Transverse colon (tissue), 4 donors: ENCODE results near the gene TEKT2. TPM values are rescaled to one million over a fixed set of nuclear protein-coding genes. Genes with fewer than 3 reads are reported as not detected.

ENCODE experiments used
- DNase-seq: peaks from one replicate; pipeline ENCODE4 v3.0.0-alpha.2; 2019
- H3K27ac ChIP-seq, 4 donors: fragments of 200-600 bp; sonication (generic); 2 replicates each; pipeline ENCODE4 v1.5.1; 2016 to 2018; ENCODE audit warnings: inconsistent platforms in 4 of 4
- H3K27me3 ChIP-seq: fragments of 200-600 bp; sonication (generic); 2 replicates; pipeline ENCODE4 v1.5.1; 2017; ENCODE audit warnings: inconsistent platforms
- H3K36me3 ChIP-seq, 4 donors: fragments of 200-600 bp; sonication (generic); 2 replicates each; pipeline ENCODE4 v1.5.1; 2017 to 2019; ENCODE audit warnings: inconsistent platforms in 4 of 4
- H3K4me1 ChIP-seq, 4 donors: fragments of 200-600 bp; sonication (generic); 2 replicates each; pipeline ENCODE4 v1.5.1; 2017 to 2020; ENCODE audit warnings: inconsistent platforms in 4 of 4
- H3K4me3 ChIP-seq, 4 donors: fragments of 200-600 bp; sonication (generic); 1 replicate in 1 of 4; 2 replicates in 3 of 4; pipeline versions ENCODE4 v1.5.1 to v1.6.1; 2017 to 2019; ENCODE audit warnings: inconsistent platforms in 4 of 4
- H3K9me3 ChIP-seq, 2 donors: fragments of 200-600 bp; sonication (generic); 2 replicates each; pipeline ENCODE4 v1.5.1; 2017 to 2019; ENCODE audit warnings: inconsistent platforms in 2 of 2
- CTCF ChIP-seq, 5 experiments: fragments of 200-600 bp in 3 of 5; fragments of 450-650 bp in 2 of 5; sonication (generic) in 3 of 5; IDR thresholded peaks; 1 replicate in 2 of 5; 2 replicates in 3 of 5; pipeline ENCODE4 v1.5.1; 2016 to 2017; ENCODE audit warnings: antibody characterized with exemption in 5 of 5, inconsistent platforms in 3 of 5, mild to moderate bottlenecking in 2 of 5, moderate library complexity in 1 of 5
- EP300 ChIP-seq: sonication (generic); formaldehyde crosslinking; IDR thresholded peaks from one replicate; pipeline ENCODE4 v1.6.1; 2017; ENCODE audit warnings: antibody characterized with exemption, low read depth
- POLR2A ChIP-seq: fragments of 450-650 bp; IDR thresholded peaks from one replicate; pipeline ENCODE4 v1.6.1; 2016; ENCODE audit warnings: antibody characterized with exemption, mild to moderate bottlenecking, moderate library complexity
- POLR2AphosphoS5 ChIP-seq, 3 donors: sonication (generic); formaldehyde crosslinking; IDR thresholded peaks; one replicate each; pipeline ENCODE4 v1.6.1; 2016; ENCODE audit warnings: antibody characterized with exemption in 3 of 3
- WGBS, 2 donors: methylation state at CpG; one replicate each; pipeline ENCODE4 v1.1.5; 2018; ENCODE audit warnings: low coverage in 1 of 2; 5-methylcytosine and 5-hydroxymethylcytosine counted together
- in situ Hi-C, 4 donors: fragments of 200-750 bp; cut with MboI; loops; one replicate each; pipeline versions ENCODE4 v1.15.0 to v1.15.1; 2017; ENCODE audit warnings: low sequenced_read_pairs in 3 of 4, low pct_ligation_motif_present in 1 of 4, low pct_unique_long_range_greater_than_20kb in 1 of 4
- intact Hi-C: fragments of 100-400 bp; cut with DNase I; formaldehyde crosslinking; loops from one replicate; pipeline ENCODE4 v1.15.1; 2023; ENCODE audit warnings: low total_unique reads
- total RNA-seq, 4 donors: library from RNA; depleted of rRNA; stranded (reverse); fragments of >200 nt; gene quantifications; one replicate each; pipeline ENCODE4 v1.1.0, GENCODE V29; 2016

The TEKT2 gene
- total RNA-seq, 4 donors from 2014 or later, result not detected

GRCh38 chr1:36124404-36125128 is 40.7 kb downstream of the TEKT2 start:
- no peak for DNase-seq
- in situ Hi-C loops (loop anchor here in 2 of 4 donors (25.0 kb wide), 2 partner anchors 163 to 288 kb away; no protein-coding TSS in a partner anchor), intact Hi-C loops (no loop called here)
- Histone ChIP-seq H3K27ac (peak overlapping the region in 1 of 4 donors; percentile 9), H3K27me3 (peaks cover 20% of the 10 kb centered on the region), H3K36me3 (no peaks in the 10 kb centered on the region), H3K9me3 (no peaks in the 10 kb centered on the region), H3K4me1 (peaks cover 0 to 9% (median 7%) of the 10 kb centered on the region in 4 donors), H3K4me3 (peak overlapping the region in 3 of 4 donors; percentile 18 to 38 (median 36))
- WGBS, 2 donors, result 47% methylated on average over 16 of the region's 42 CpGs; no CpG with 5 or more reads in 1 of the 2 donors
- TF ChIP-seq POLR2A, result no peak
- TF ChIP-seq CTCF (IDR thresholded peaks at IDR 0.05), result no peak
- TF ChIP-seq EP300, result no peak
- no peak for TF ChIP-seq POLR2AphosphoS5 (IDR thresholded peaks at IDR 0.05)

DNA sequence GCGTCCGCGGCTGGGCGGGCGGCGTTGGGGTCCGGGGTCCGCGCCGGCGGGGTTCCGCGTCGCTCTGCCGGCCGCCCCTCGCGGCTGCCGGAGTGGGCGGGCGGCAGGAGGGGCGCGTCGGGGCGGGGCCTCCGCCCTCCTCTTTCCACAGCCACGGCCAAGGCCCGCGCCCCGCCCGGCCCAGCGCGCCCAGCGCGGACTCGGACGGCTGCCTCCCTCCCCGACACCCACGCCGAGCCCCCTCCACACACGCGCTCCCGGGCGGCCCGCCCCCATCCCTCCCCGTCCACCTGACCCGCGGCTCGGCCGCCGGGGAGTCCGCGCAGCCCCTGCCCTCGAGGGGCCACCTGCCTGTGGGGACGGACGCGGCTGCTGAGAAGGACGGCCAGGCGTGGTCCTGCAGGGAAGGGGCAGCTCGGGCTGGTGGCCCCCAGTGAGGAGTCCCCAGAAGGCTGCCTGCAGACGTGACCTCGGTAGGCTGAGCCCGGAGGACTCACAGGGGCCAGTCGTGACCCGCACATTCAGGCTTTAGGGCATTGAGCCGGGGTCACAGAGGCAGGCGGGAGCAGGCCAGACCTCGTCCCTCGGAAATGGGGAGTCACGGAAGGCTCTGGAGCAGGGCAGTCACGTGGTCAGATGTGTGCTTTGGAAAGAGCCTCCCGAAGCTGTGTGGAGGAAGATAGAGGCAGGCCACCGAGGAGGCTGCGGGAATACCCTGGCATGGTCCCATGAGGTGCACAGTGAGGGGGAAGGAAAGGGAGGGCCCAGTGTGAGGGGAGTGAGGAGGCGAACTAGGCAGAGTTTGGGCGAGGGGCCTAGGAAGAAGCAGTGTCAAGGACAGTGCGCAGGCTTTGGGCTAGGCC is 41.5 kb downstream of the TEKT2 start, which contains the start of gene COL8A2:
TSS of gene COL8A2 (minus strand) at position 94 of the 863 bp plus-strand sequence. CDS start 24,980 bp downstream, outside the sequence.
- H3K36me3 ChIP-seq, result no peaks in the 10 kb centered on the region
- no peak for TF ChIP-seq POLR2A
- TF ChIP-seq CTCF (IDR thresholded peaks at IDR 0.05), result no peak
- TF ChIP-seq POLR2AphosphoS5 (IDR thresholded peaks at IDR 0.05), result no peak
- no peak for TF ChIP-seq EP300
- peaks cover 20% of the 10 kb centered on the region for H3K27me3 ChIP-seq
- intact Hi-C loops (no loop called here), in situ Hi-C loops (no loop called here)
- H3K9me3 ChIP-seq, result no peaks in the 10 kb centered on the region
- peak within 1 kb of the TSS; percentile 18 to 43 (median 30) for H3K4me3 ChIP-seq
- peak within 1 kb of the TSS in 1 of 4 donors; percentile 9 for H3K27ac ChIP-seq
- WGBS, 2 donors, result 21 to 86% methylated on average over 1 to 41 of the region's 77 CpGs
- peaks cover 0 to 9% (median 7%) of the 10 kb centered on the region in 4 donors for H3K4me1 ChIP-seq
- peak; percentile 19 for DNase-seq

DNA sequence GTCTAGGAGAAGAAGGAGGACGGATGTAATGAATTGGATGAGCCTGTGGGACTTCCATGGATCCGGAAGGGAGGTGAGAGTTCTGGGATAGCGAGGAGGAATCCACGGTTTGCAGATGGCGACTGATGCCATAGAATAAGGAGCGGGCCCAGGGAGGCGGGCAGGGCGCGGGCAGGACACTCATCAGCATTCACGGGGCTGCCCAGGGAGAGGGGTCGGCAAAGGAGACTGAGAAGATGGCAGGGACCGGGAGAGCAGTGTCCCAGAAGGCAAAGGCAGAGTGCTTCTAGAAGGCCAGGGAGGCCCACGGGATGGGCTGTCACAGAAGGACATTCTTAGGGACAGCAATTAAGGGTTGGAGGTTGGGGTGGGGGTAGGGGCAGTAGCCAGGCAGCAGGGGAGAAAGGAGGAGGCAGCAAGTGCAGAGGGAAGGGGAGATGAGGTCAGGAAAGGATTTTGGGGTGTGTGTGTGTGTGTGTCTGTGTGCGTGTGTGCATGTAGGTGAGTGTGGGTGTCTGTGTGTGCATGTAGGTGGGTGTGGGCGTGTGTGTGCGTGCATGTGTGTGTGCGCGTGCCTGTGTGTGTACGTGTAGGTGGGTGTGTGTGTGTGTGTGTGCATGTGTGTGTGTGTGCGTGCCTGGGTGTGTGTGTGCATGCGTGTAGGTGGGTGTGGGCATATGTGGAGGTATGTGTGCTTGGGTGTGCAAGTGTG is 42.3 kb downstream of the TEKT2 start:
- Histone ChIP-seq H3K4me3 (no peak overlapping the region), H3K9me3 (no peaks in the 10 kb centered on the region), H3K27me3 (peaks cover 20% of the 10 kb centered on the region), H3K27ac (no peak overlapping the region), H3K36me3 (no peaks in the 10 kb centered on the region), H3K4me1 (peaks cover 0 to 9% (median 7%) of the 10 kb centered on the region in 4 donors)
- 81 to 83% methylated on average over 17 to 21 of the region's 21 CpGs for WGBS, 2 donors
- intact Hi-C loops, result no loop called here
- TF ChIP-seq POLR2AphosphoS5 (IDR thresholded peaks at IDR 0.05) (no peak), POLR2A (no peak), EP300 (no peak), CTCF (IDR thresholded peaks at IDR 0.05) (no peak)
- in situ Hi-C loops, result no loop called here
- no peak for DNase-seq
